ENCODE data around the gene RNASEL.
A peak's percentile ranks its signal among the peaks of the same experiment; 100 is the strongest.

RNASEL gene

GRCh38 chr1:182601416-182601786 is 12.3 kb upstream of the RNASEL start:
- CTCF ChIA-PET: interaction anchor here (0.7 to 15.6 kb wide), 28 partner anchors 8 to 744 kb away, joined by 3 to 668 read pairs (median 4); partner anchors contain the start of gene NPL
- H3K9me3 ChIP-seq (ENCODE audit: control insufficient read depth, insufficient read depth, low read depth, low read length): no peaks in the 10 kb centered on the region
- H3K4me3 ChIP-seq (ENCODE audit: low read depth, low read length): no peak overlapping the region
- TF ChIP-seq ZNF629 (tag by site-specific recombination; IDR thresholded peaks at IDR 0.05) (no peak), ZNF654 (tag by site-specific recombination; IDR thresholded peaks at IDR 0.05; ENCODE audit: low read depth) (peak; percentile 92), GFI1B (tag by site-specific recombination; IDR thresholded peaks at IDR 0.05) (peak; percentile 45; the same call in 1 of the 2 replicates), ZNF660 (tag by site-specific recombination; IDR thresholded peaks at IDR 0.05) (peak; percentile 88), ZFP37 (tag by site-specific recombination; IDR thresholded peaks at IDR 0.05) (peak; percentile 75; the same call in 1 of the 2 replicates), ZNF335 (tag by site-specific recombination; conservative IDR thresholded peaks at IDR 0.05) (peak; percentile 42; the same call in 1 of the 2 replicates), TRIM28 (IDR thresholded peaks at IDR 0.05; ENCODE audit: borderline replicate concordance, low read length) (no peak), ZNF184 (tag by site-specific recombination; IDR thresholded peaks at IDR 0.05) (0 out of 2 replicates have a peak, but pooled peaks have one; percentile 27), CTCF (tag by site-specific recombination; IDR thresholded peaks at IDR 0.05) (peak; percentile 89), ZBTB17 (tag by site-specific recombination; IDR thresholded peaks at IDR 0.05) (0 out of 2 replicates have a peak, but pooled peaks have one; percentile 45), ZNF133 (tag by site-specific recombination; IDR thresholded peaks at IDR 0.05) (no peak), ZNF561 (tag by site-specific recombination; IDR thresholded peaks at IDR 0.05; ENCODE audit: borderline replicate concordance) (0 out of 2 replicates have a peak, but pooled peaks have one; percentile 45), ZNF580 (tag by site-specific recombination; IDR thresholded peaks at IDR 0.05) (0 out of 2 replicates have a peak, but pooled peaks have one; percentile 10), ZEB2 (tag by site-specific recombination; IDR thresholded peaks at IDR 0.05) (peak; percentile 52; the same call in 1 of the 2 replicates), ZNF362 (tag by site-specific recombination; IDR thresholded peaks at IDR 0.05) (0 out of 2 replicates have a peak, but pooled peaks have one; percentile 52), PRDM2 (tag by site-specific recombination; IDR thresholded peaks at IDR 0.05; ENCODE audit: borderline replicate concordance) (no peak), ZNF2 (tag by site-specific recombination; IDR thresholded peaks at IDR 0.05) (peak; percentile 93), MZF1 (tag by site-specific recombination; IDR thresholded peaks at IDR 0.05; ENCODE audit: borderline replicate concordance) (0 out of 2 replicates have a peak, but pooled peaks have one; percentile 33), ZNF26 (tag by site-specific recombination; IDR thresholded peaks at IDR 0.05) (no peak)
- TF ChIP-seq, protein P1, sequence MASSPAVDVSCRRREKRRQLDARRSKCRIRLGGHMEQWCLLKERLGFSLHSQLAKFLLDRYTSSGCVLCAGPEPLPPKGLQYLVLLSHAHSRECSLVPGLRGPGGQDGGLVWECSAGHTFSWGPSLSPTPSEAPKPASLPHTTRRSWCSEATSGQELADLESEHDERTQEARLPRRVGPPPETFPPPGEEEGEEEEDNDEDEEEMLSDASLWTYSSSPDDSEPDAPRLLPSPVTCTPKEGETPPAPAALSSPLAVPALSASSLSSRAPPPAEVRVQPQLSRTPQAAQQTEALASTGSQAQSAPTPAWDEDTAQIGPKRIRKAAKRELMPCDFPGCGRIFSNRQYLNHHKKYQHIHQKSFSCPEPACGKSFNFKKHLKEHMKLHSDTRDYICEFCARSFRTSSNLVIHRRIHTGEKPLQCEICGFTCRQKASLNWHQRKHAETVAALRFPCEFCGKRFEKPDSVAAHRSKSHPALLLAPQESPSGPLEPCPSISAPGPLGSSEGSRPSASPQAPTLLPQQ (tag by site-specific recombination; IDR thresholded peaks at IDR 0.05): 0 out of 2 replicates have a peak, but pooled peaks have one; percentile 31
- TF ChIP-seq, protein P2, sequence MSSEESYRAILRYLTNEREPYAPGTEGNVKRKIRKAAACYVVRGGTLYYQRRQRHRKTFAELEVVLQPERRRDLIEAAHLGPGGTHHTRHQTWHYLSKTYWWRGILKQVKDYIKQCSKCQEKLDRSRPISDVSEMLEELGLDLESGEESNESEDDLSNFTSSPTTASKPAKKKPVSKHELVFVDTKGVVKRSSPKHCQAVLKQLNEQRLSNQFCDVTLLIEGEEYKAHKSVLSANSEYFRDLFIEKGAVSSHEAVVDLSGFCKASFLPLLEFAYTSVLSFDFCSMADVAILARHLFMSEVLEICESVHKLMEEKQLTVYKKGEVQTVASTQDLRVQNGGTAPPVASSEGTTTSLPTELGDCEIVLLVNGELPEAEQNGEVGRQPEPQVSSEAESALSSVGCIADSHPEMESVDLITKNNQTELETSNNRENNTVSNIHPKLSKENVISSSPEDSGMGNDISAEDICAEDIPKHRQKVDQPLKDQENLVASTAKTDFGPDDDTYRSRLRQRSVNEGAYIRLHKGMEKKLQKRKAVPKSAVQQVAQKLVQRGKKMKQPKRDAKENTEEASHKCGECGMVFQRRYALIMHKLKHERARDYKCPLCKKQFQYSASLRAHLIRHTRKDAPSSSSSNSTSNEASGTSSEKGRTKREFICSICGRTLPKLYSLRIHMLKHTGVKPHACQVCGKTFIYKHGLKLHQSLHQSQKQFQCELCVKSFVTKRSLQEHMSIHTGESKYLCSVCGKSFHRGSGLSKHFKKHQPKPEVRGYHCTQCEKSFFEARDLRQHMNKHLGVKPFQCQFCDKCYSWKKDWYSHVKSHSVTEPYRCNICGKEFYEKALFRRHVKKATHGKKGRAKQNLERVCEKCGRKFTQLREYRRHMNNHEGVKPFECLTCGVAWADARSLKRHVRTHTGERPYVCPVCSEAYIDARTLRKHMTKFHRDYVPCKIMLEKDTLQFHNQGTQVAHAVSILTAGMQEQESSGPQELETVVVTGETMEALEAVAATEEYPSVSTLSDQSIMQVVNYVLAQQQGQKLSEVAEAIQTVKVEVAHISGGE (tag by site-specific recombination; conservative IDR thresholded peaks at IDR 0.05; ENCODE audit: low read depth): no peak
- POLR2A ChIA-PET: no interaction called here
- H3K27ac ChIP-seq (ENCODE audit: extremely low read depth, low read depth, low read length): no peak overlapping the region
- H3K36me3 ChIP-seq (ENCODE audit: control insufficient read depth in 2 of 2, insufficient read depth in 1 of 2, low read length in 2 of 2): peaks cover 17 to 46% of the 10 kb centered on the region in 2 experiments; a peak in 2 of 3 replicates
- H3K4me1 ChIP-seq (ENCODE audit: control insufficient read depth, insufficient read depth, low read length): peaks cover 4% of the 10 kb centered on the region; the same call in 1 of the 2 replicates

Data from HEK293 (cell line).